ACC112 (cell line): Measurements from ENCODE around the gene ADISSP.

Experiments
- H2AFZ ChIP-seq: fragments of 200-600 bp; sonication (generic); one replicate; pipeline ENCODE4 v1.6.0; 2017; ENCODE audit warnings: antibody characterized with exemption, low read length; ENCODE audit not compliant: unreplicated experiment
- H3K27ac ChIP-seq: fragments of 200-600 bp; sonication (generic); 2 replicates; pipeline ENCODE4 v1.5.1; 2014; ENCODE audit warnings: low read depth, mild to moderate bottlenecking, antibody characterized with exemption, low read length, moderate library complexity
- H3K27me3 ChIP-seq: fragments of 200-600 bp; sonication (generic); 2 replicates; pipeline ENCODE4 v1.6.1; 2014; ENCODE audit warnings: mild to moderate bottlenecking, antibody characterized with exemption, low read length, moderate library complexity, mixed read lengths; ENCODE audit not compliant: insufficient read depth
- H3K36me3 ChIP-seq: fragments of 200-600 bp; sonication (generic); 2 replicates; pipeline ENCODE4 v1.6.1; 2016; ENCODE audit warnings: mild to moderate bottlenecking, antibody characterized with exemption, low read length, moderate library complexity, mixed read lengths; ENCODE audit not compliant: insufficient read depth
- H3K4me1 ChIP-seq: fragments of 200-600 bp; sonication (generic); one replicate; pipeline ENCODE4 v1.6.1; 2016; ENCODE audit warnings: low read length, mixed read lengths; ENCODE audit not compliant: insufficient read depth, unreplicated experiment, control insufficient read depth
- H3K4me3 ChIP-seq: fragments of 200-600 bp; sonication (generic); 2 replicates; pipeline ENCODE4 v1.5.1; 2014; ENCODE audit warnings: mild to moderate bottlenecking, low read depth, low read length
- H3K79me2 ChIP-seq: fragments of 200-600 bp; sonication (generic); one replicate; pipeline ENCODE4 v1.6.0; 2016; ENCODE audit warnings: low read length; ENCODE audit not compliant: control insufficient read depth, unreplicated experiment, insufficient read depth

Gene ADISSP

GRCh38 chr20:3727401-3728021, 40.0 kb downstream of the ADISSP start:
- Histone ChIP-seq H2AFZ (peak overlapping the region; percentile 84), H3K27ac (no peak overlapping the region)

GRCh38 chr20:3724356-3724755, 43.2 kb downstream of the ADISSP start:
- Histone ChIP-seq H2AFZ (no peak overlapping the region), H3K79me2 (no peaks in the 10 kb centered on the region), H3K4me3 (no peak overlapping the region), H3K27ac (no peak overlapping the region), H3K27me3 (peaks cover 23% of the 10 kb centered on the region), H3K4me1 (peaks cover 9% of the 10 kb centered on the region), H3K36me3 (no peaks in the 10 kb centered on the region)

More at GRCh38 chr20:3727401-3728021, 40.0 kb downstream of the ADISSP start:
- H3K27me3 ChIP-seq: peaks cover 29% of the 10 kb centered on the region
- H3K4me3 ChIP-seq: peak overlapping the region; percentile 67
- no peaks in the 10 kb centered on the region for H3K36me3 ChIP-seq
- no peaks in the 10 kb centered on the region for H3K79me2 ChIP-seq
- H3K4me1 ChIP-seq: peaks cover 9% of the 10 kb centered on the region

DNA sequence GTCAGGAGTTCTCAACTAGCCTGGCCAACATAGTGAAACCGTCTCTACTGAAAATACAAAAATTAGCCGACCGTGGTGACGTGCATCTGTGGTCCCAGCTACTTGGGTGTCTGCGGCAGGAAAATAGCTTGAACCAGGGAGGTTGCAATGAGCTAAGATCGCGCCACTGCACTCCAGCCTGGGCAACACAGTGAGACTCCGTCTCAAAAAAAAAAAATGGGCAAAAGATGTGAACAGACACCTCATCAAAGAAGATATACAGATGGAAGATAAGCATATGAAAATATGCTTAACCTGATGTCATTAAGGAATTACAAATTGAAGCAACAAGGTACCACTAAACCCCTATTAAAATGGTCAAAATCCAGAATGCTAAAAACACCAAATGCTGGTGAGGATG, 44.3 kb downstream of the ADISSP start:
- no peaks in the 10 kb centered on the region for H3K36me3 ChIP-seq
- H3K4me1 ChIP-seq: peaks cover 9% of the 10 kb centered on the region
- peaks cover 20% of the 10 kb centered on the region for H3K27me3 ChIP-seq
- no peak overlapping the region for H3K27ac ChIP-seq
- no peak overlapping the region for H3K4me3 ChIP-seq
- H2AFZ ChIP-seq: no peak overlapping the region
- no peaks in the 10 kb centered on the region for H3K79me2 ChIP-seq

DNA sequence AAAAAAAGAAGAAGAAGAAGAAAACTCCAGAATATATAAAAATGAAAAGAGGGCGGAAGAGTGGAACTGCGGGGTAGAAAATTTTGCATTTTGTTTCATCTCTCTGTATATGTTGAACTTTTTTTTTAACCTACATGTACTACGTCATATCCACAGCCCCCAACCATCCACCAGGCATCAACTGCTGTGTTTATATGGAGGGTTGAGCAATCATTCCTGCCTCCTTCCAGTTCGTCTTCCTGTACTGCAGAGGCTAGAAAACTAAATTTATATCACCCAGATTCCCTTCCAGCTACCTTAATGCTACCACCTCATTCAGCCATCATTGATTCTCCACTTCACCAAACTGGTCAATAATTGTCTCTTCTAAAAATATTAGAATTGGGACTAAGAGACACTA, 45.6 kb downstream of the ADISSP start:
- H3K36me3 ChIP-seq: no peaks in the 10 kb centered on the region
- peaks cover 20% of the 10 kb centered on the region for H3K27me3 ChIP-seq
- no peaks in the 10 kb centered on the region for H3K79me2 ChIP-seq
- no peak overlapping the region for H3K4me3 ChIP-seq
- no peaks in the 10 kb centered on the region for H3K4me1 ChIP-seq
- H3K27ac ChIP-seq: no peak overlapping the region
- H2AFZ ChIP-seq: no peak overlapping the region

DNA sequence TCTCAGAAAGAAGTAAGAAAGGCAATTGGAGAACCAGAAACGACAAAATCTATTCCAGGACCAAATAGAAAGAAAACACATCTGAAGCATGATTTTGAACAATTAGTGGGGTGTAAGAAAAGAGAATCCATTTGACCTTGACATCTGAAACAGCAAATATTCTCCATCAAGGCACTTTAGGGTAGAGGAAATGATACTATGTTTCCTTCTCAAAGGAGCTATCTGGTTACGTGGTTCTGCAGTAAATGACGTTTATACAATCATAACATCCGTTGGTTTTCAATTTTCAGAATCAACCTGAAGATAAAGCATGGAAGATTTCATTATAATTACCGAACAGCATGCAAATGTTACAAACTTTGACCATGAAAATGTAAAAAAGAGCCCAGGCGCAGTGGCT, 46.9 kb downstream of the ADISSP start:
- H3K27ac ChIP-seq: no peak overlapping the region
- no peaks in the 10 kb centered on the region for H3K36me3 ChIP-seq
- no peaks in the 10 kb centered on the region for H3K79me2 ChIP-seq
- H2AFZ ChIP-seq: no peak overlapping the region
- peaks cover 20% of the 10 kb centered on the region for H3K27me3 ChIP-seq
- no peak overlapping the region for H3K4me3 ChIP-seq
- no peaks in the 10 kb centered on the region for H3K4me1 ChIP-seq

DNA sequence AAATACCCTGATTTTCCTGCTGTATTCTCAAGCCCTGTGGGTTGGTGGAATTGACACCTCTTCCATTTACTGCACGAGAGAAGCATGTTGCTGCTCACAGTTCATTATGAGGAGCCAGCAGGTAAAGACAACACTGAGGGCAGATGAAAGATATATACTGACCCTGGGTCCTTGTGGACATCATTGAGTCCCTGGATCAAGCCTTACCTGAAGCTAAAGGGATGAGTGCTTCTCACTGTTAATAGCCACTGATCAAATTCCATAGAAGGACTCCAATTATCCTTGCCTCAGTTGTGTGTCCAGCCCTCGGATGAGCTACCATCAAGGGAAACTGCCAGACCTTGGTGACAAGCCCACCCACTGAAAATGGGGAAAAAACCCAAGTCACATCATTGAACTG, 47.5 kb downstream of the ADISSP start:
- peaks cover 20% of the 10 kb centered on the region for H3K27me3 ChIP-seq
- no peak overlapping the region for H3K4me3 ChIP-seq
- no peak overlapping the region for H3K27ac ChIP-seq
- H3K4me1 ChIP-seq: no peaks in the 10 kb centered on the region
- H3K36me3 ChIP-seq: no peaks in the 10 kb centered on the region
- no peak overlapping the region for H2AFZ ChIP-seq
- no peaks in the 10 kb centered on the region for H3K79me2 ChIP-seq

- H3K4me3 ChIP-seq: no peak overlapping the region
- no peaks in the 10 kb centered on the region for H3K79me2 ChIP-seq
- H3K27ac ChIP-seq: no peak overlapping the region
- no peak overlapping the region for H2AFZ ChIP-seq
- H3K36me3 ChIP-seq: no peaks in the 10 kb centered on the region
- peaks cover 11% of the 10 kb centered on the region for H3K27me3 ChIP-seq
- no peaks in the 10 kb centered on the region for H3K4me1 ChIP-seq
These were observed 48.5 kb downstream of the ADISSP start for GRCh38 chr20:3719046-3719445.

GRCh38 chr20:3716195-3716834, 51.2 kb downstream of the ADISSP start:
- Histone ChIP-seq H3K4me3 (no peak overlapping the region), H3K27me3 (peaks cover 11% of the 10 kb centered on the region), H3K27ac (no peak overlapping the region), H3K36me3 (no peaks in the 10 kb centered on the region), H3K4me1 (no peaks in the 10 kb centered on the region), H2AFZ (no peak overlapping the region), H3K79me2 (no peaks in the 10 kb centered on the region)

GRCh38 chr20:3714092-3714491, 53.5 kb downstream of the ADISSP start:
- H3K4me3 ChIP-seq: no peak overlapping the region
- H3K79me2 ChIP-seq: no peaks in the 10 kb centered on the region
- H3K27me3 ChIP-seq: no peaks in the 10 kb centered on the region
- H3K27ac ChIP-seq: no peak overlapping the region
- H3K36me3 ChIP-seq: no peaks in the 10 kb centered on the region
- H2AFZ ChIP-seq: no peak overlapping the region
- no peaks in the 10 kb centered on the region for H3K4me1 ChIP-seq

DNA sequence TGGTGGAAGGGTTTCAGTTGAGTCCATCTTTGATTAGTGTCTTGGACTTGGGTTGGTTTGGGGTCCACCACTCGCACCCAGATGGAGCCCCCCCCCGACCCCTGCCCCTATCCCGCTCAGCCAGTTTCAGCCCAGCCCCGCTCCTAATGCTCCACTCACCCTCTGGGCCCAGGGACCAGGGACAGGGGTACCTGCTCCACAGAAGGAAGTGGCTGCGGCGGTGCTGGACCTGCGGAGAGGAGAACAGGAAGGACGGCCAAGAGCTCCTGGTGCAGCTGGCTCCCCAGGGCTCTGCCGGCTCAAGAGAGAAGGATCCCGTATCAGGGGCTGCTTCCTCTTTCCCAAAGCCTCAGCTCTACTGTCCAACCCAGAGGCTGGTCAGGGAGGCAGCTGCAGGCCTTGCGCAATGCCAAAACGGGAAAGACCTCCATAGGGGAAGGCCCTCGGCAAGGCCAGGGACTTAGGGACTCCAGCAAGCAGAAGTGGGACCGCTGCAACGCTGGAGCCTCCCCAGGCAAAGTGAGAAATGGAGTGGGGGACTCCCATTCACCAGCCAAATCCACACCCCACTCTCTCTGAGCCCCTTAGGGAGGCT, 55.2 kb downstream of the ADISSP start, which contains the start of gene SIGLEC1:
Gene SIGLEC1 (minus strand): TSS at position 322 of the 595 bp plus-strand sequence. CDS start 5,472 bp downstream, outside the sequence.
- H3K27ac ChIP-seq: no peak within 1 kb of the TSS
- H3K27me3 ChIP-seq: no peaks in the 10 kb centered on the region
- H2AFZ ChIP-seq: no peak within 1 kb of the TSS
- no peaks in the 10 kb centered on the region for H3K36me3 ChIP-seq
- no peak within 1 kb of the TSS for H3K4me3 ChIP-seq
- H3K79me2 ChIP-seq: no peaks in the 10 kb centered on the region
- no peaks in the 10 kb centered on the region for H3K4me1 ChIP-seq

GRCh38 chr20:3711484-3711941, 56.0 kb downstream of the ADISSP start:
- no peaks in the 10 kb centered on the region for H3K27me3 ChIP-seq
- no peak overlapping the region for H2AFZ ChIP-seq
- no peaks in the 10 kb centered on the region for H3K36me3 ChIP-seq
- H3K4me1 ChIP-seq: no peaks in the 10 kb centered on the region
- H3K4me3 ChIP-seq: no peak overlapping the region
- no peak overlapping the region for H3K27ac ChIP-seq
- H3K79me2 ChIP-seq: no peaks in the 10 kb centered on the region
